Inflammatory macrophage treated with lipopolysaccharide for 4 hours (primary cell): ENCODE data around the gene APPL2.
"Not testable (repeated sequence)": the region's sequence is repeated elsewhere in the genome, so short reads cannot be mapped to it uniquely, and the experiment has no call there.

Experiments
- DNase-seq: peaks from one replicate; pipeline ENCODE4 v3.0.0-alpha.2; 2020

The APPL2 gene

GRCh38 chr12:105235732-105236476 lies at the start of gene APPL2:
TSS of gene APPL2 (minus strand) at chr12:105236174. CDS start at chr12:105236012, 162 bp downstream.
- DNase-seq = peak; percentile 90

GRCh38 chr12:105285378-105285777 lies 49.4 kb upstream of the APPL2 start:
- no peak for DNase-seq

- no peak for DNase-seq
Measured at GRCh38 chr12:105281694-105282049, 45.7 kb upstream of the APPL2 start.

- DNase-seq = no peak
Measured at GRCh38 chr12:105280966-105281693, 45.2 kb upstream of the APPL2 start.

GRCh38 chr12:105279460-105280056 lies 43.6 kb upstream of the APPL2 start:
- DNase-seq = peak; percentile 24

GRCh38 chr12:105278043-105278697 lies 42.2 kb upstream of the APPL2 start:
- no peak for DNase-seq

GRCh38 chr12:105275997-105276733 lies 40.2 kb upstream of the APPL2 start:
- peak; percentile 44 for DNase-seq

- DNase-seq = no peak
Measured at GRCh38 chr12:105274571-105274970, 38.6 kb upstream of the APPL2 start.

- no peak for DNase-seq
Measured at GRCh38 chr12:105273601-105274000, 37.6 kb upstream of the APPL2 start.

GRCh38 chr12:105272814-105273416 lies 36.9 kb upstream of the APPL2 start:
- DNase-seq = no peak

GRCh38 chr12:105272152-105272551 lies 36.2 kb upstream of the APPL2 start:
- DNase-seq = no peak

GRCh38 chr12:105271364-105271763 lies 35.4 kb upstream of the APPL2 start:
- no peak for DNase-seq

GRCh38 chr12:105270671-105271255 lies 34.8 kb upstream of the APPL2 start:
- no peak for DNase-seq

GRCh38 chr12:105267711-105268110 lies 31.7 kb upstream of the APPL2 start:
- no peak for DNase-seq

GRCh38 chr12:105264771-105265170 lies 28.8 kb upstream of the APPL2 start:
- no peak for DNase-seq

GRCh38 chr12:105262461-105263184 lies 26.6 kb upstream of the APPL2 start:
- no peak for DNase-seq

GRCh38 chr12:105261010-105261409 lies 25.0 kb upstream of the APPL2 start:
- DNase-seq = no peak

- DNase-seq = no peak
Measured at GRCh38 chr12:105259226-105259625, 23.3 kb upstream of the APPL2 start.

- no peak for DNase-seq
Measured at GRCh38 chr12:105257321-105257728, 21.4 kb upstream of the APPL2 start.

- DNase-seq = no peak
Measured at GRCh38 chr12:105256921-105257320, 20.9 kb upstream of the APPL2 start.

GRCh38 chr12:105256431-105256830 lies 20.5 kb upstream of the APPL2 start:
- not testable (repeated sequence) for DNase-seq
